SK-N-SH treated with all-trans-retinoic acid at 6 μM for 48 hours (cell line): ENCODE results near the gene CKM.

Experiments used
- CSDC2 ChIP-seq: fragments of 250-450 bp; sonication (Bioruptor Pico); IDR thresholded peaks from 2 replicates; pipeline ENCODE4 v1.5.0; 2020; ENCODE audit warnings: mild to moderate bottlenecking, moderate library complexity
- OSR1 ChIP-seq: fragments of 250-450 bp; sonication (Bioruptor Pico); IDR thresholded peaks from 2 replicates; pipeline ENCODE4 v1.8.0; 2022; ENCODE audit warnings: moderate library complexity, mild to moderate bottlenecking, inconsistent platforms
- SNAI2 ChIP-seq: fragments of 250-450 bp; sonication (Bioruptor Pico); IDR thresholded peaks from 2 replicates; pipeline ENCODE4 v1.5.0; 2020; ENCODE audit warnings: mild to moderate bottlenecking, moderate library complexity
- ZFP30 ChIP-seq: fragments of 450-650 bp; formaldehyde crosslinking; IDR thresholded peaks from 2 replicates; pipeline ENCODE4 v1.5.0; 2022; ENCODE audit warnings: mild to moderate bottlenecking, moderate library complexity
- TF ChIP-seq, protein P1 (sequence below): fragments of 250-450 bp; sonication (Bioruptor Pico); IDR thresholded peaks from 2 replicates; pipeline ENCODE4 v1.8.0; 2021; ENCODE audit warnings: low read depth, mild to moderate bottlenecking, moderate library complexity, borderline replicate concordance

GRCh38 chr19:45305421-45305820 lies 17.3 kb downstream of the CKM start:
- no peak for TF ChIP-seq SNAI2 (CRISPR knock-in tag)
- TF ChIP-seq OSR1 (CRISPR knock-in tag), result no peak
- no peak for TF ChIP-seq CSDC2
- TF ChIP-seq, protein P1, sequence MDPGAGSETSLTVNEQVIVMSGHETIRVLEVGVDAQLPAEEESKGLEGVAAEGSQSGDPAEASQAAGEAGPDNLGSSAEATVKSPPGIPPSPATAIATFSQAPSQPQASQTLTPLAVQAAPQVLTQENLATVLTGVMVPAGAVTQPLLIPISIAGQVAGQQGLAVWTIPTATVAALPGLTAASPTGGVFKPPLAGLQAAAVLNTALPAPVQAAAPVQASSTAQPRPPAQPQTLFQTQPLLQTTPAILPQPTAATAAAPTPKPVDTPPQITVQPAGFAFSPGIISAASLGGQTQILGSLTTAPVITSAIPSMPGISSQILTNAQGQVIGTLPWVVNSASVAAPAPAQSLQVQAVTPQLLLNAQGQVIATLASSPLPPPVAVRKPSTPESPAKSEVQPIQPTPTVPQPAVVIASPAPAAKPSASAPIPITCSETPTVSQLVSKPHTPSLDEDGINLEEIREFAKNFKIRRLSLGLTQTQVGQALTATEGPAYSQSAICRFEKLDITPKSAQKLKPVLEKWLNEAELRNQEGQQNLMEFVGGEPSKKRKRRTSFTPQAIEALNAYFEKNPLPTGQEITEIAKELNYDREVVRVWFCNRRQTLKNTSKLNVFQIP (CRISPR knock-in tag), result no peak
- no peak for TF ChIP-seq ZFP30
